ENCODE data around the gene GEMIN7.

DNA sequence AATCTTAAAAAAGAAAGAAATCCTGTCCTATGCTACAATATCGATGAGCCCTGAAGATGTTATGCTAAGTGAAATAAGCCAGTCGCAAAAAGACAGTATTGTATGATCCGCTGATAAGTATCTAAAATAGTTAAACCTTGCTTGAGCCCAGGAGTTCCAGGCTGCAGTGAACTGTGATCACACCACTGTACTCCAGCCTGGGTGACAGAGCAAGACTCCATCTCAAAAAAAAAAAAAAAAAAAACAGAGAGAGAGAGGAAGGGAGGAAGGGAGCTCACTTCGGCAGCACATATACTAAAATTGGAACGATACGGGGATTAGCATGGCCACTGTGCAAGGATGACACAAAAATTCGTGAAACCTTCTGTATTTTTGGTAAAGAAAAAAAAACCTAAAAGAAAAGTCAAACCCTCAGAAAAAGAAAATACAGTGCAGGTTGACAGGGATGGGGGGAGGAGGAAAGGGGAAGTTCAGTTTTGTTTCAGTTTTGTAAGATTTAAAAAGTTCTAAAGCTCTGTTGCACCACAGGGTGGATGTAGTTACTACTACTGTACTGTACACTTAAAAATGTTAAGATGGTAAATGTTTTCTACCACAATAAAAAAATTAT lies 31.8 kb upstream of the GEMIN7 start:
- no peak for TF ChIP-seq POLR2A (IDR thresholded peaks at IDR 0.05; ENCODE audit: extremely low read depth, insufficient read length)
- TF ChIP-seq, protein P1, sequence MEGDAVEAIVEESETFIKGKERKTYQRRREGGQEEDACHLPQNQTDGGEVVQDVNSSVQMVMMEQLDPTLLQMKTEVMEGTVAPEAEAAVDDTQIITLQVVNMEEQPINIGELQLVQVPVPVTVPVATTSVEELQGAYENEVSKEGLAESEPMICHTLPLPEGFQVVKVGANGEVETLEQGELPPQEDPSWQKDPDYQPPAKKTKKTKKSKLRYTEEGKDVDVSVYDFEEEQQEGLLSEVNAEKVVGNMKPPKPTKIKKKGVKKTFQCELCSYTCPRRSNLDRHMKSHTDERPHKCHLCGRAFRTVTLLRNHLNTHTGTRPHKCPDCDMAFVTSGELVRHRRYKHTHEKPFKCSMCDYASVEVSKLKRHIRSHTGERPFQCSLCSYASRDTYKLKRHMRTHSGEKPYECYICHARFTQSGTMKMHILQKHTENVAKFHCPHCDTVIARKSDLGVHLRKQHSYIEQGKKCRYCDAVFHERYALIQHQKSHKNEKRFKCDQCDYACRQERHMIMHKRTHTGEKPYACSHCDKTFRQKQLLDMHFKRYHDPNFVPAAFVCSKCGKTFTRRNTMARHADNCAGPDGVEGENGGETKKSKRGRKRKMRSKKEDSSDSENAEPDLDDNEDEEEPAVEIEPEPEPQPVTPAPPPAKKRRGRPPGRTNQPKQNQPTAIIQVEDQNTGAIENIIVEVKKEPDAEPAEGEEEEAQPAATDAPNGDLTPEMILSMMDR (IDR thresholded peaks at IDR 0.05; ENCODE audit: low read depth, low read length), result no peak
- TF ChIP-seq MYC (IDR thresholded peaks at IDR 0.05; ENCODE audit: low read depth, low read length), result no peak

Measured in NB4 (cell line).